GM12878 (cell line): ENCODE results near the gene GRIK2. TPM values are rescaled to one million over a fixed set of nuclear protein-coding genes. Genes with fewer than 3 reads are reported as not detected.

ENCODE experiments used
- ATAC-seq: fragments of 200-7000 bp; cut with Tn5 transposase; 3 replicates; pipeline ENCODE4 v1.9.1; 2020; ENCODE audit warnings: mild to moderate bottlenecking, moderate library complexity
- BruUV-seq: library from RNA; stranded (reverse); fragments of 400-500 nt; replicated peaks from 2 replicates; lab custom pipeline; 2021; lab: Mats Ljungman, UMichigan
- CTCF ChIA-PET: fragments of 300-600 bp; sonication (Branson Sonifier 250); formaldehyde crosslinking; extraction: SDS; loops from one replicate; lab custom pipeline; 2021; ENCODE audit warnings: inconsistent platforms; lab: Yijun Ruan, JAX
- POLR2A ChIA-PET: fragments of 350-600 bp; formaldehyde crosslinking; extraction: SDS; loops from one replicate; lab custom pipeline; 2021; ENCODE audit warnings: inconsistent platforms; lab: Charles Lee
- RAD21 ChIA-PET: fragments of 300-600 bp; sonication (Branson Sonifier 250); formaldehyde crosslinking; loops from one replicate; lab custom pipeline; 2023; ENCODE audit warnings: antibody characterized with exemption; ENCODE audit not compliant: unreplicated experiment; lab: Charles Lee
- SMC1A ChIA-PET: fragments of 300-600 bp; sonication (Branson Sonifier 250); formaldehyde crosslinking; loops from one replicate; lab custom pipeline; 2023; ENCODE audit not compliant: unreplicated experiment, uncharacterized antibody; lab: Charles Lee
- DNase-seq: peaks from one replicate; pipeline ENCODE4 v3.0.0-alpha.2; 2011; ENCODE audit warnings: low read depth, low spot score
- FAIRE-seq: peaks from 3 replicates; lab custom pipeline; 2011; peaks lifted over from hg19 to GRCh38; lab: Jason Lieb, UNC
- H2AFZ ChIP-seq: 2 replicates; pipeline ENCODE4 v1.6.0; 2011; ENCODE audit warnings: low read depth, low read length, control low read depth; ENCODE audit not compliant: control insufficient read depth
- H3K27ac ChIP-seq: 2 replicates; pipeline ENCODE4 v1.5.1; 2011; ENCODE audit warnings: control low read depth; ENCODE audit not compliant: control insufficient read depth, insufficient read depth
- H3K27me3 ChIP-seq, 2 experiments: replicated peaks in 1 of 2; 2 replicates each; pipeline versions ENCODE4 v1.6.0 to v1.6.1; 2011; ENCODE audit warnings: low read length in 1 of 2; ENCODE audit not compliant: control insufficient read depth in 2 of 2, insufficient read depth in 2 of 2
- H3K36me3 ChIP-seq, 2 experiments: 2 replicates each; pipeline ENCODE4 v1.5.1; 2011; ENCODE audit warnings: low read length in 1 of 2; ENCODE audit not compliant: control insufficient read depth in 2 of 2, insufficient read depth in 2 of 2
- H3K4me1 ChIP-seq: 2 replicates; pipeline ENCODE4 v1.6.1; 2011; ENCODE audit warnings: mild to moderate bottlenecking, low read length, moderate library complexity, mixed read lengths; ENCODE audit not compliant: control insufficient read depth, insufficient read depth
- H3K4me2 ChIP-seq: 2 replicates; pipeline ENCODE4 v1.6.0; 2011; ENCODE audit warnings: control low read depth; ENCODE audit not compliant: control insufficient read depth, insufficient read depth
- H3K4me3 ChIP-seq: fragments of 200-600 bp; sonication (generic); 2 replicates; pipeline ENCODE4 v1.5.1; 2016
- H3K79me2 ChIP-seq: 2 replicates; pipeline ENCODE4 v1.6.0; 2011; ENCODE audit warnings: low read length; ENCODE audit not compliant: control insufficient read depth, insufficient read depth
- H3K9ac ChIP-seq: 2 replicates; pipeline ENCODE4 v1.8.0; 2011; ENCODE audit warnings: low read length, control low read depth, mixed read lengths; ENCODE audit not compliant: control insufficient read depth, insufficient read depth
- H3K9me3 ChIP-seq: replicated peaks from 3 replicates; pipeline ENCODE4 v1.5.1; 2011; ENCODE audit warnings: mild to moderate bottlenecking, low read length; ENCODE audit not compliant: control insufficient read depth, insufficient read depth
- H4K20me1 ChIP-seq: 2 replicates; pipeline ENCODE4 v1.6.0; 2011; ENCODE audit not compliant: control insufficient read depth, insufficient read depth
- ESRRA ChIP-seq: IDR thresholded peaks from 2 replicates; pipeline ENCODE4 v1.6.1; 2012; ENCODE audit warnings: mild to moderate bottlenecking, low read length, improper control_type of control experiment
- FOXM1 ChIP-seq: IDR thresholded peaks from 2 replicates; pipeline ENCODE4 v1.6.1; 2012; ENCODE audit warnings: low read depth, mild to moderate bottlenecking, inconsistent platforms, low read length, moderate library complexity
- HDAC2 ChIP-seq: fragments of 200-600 bp; sonication (generic); IDR thresholded peaks from 2 replicates; pipeline ENCODE4 v1.6.1; 2017
- MTA2 ChIP-seq: fragments of 450-650 bp; IDR thresholded peaks from 2 replicates; pipeline ENCODE4 v1.6.1; 2016; ENCODE audit warnings: low read depth, mild to moderate bottlenecking, moderate library complexity
- NRF1 ChIP-seq: conservative IDR thresholded peaks from 2 replicates; pipeline ENCODE4 v1.6.1; 2011; ENCODE audit warnings: mild to moderate bottlenecking, low read depth, low read length, improper control_type of control experiment
- RUNX3 ChIP-seq: IDR thresholded peaks from 2 replicates; pipeline ENCODE4 v1.6.1; 2012; ENCODE audit warnings: low read length, inconsistent platforms
- TCF12 ChIP-seq: IDR thresholded peaks from 2 replicates; pipeline ENCODE4 v1.6.1; 2011; ENCODE audit warnings: low read depth, mild to moderate bottlenecking, low read length
- ZBTB4 ChIP-seq: fragments of 450-650 bp; formaldehyde crosslinking; IDR thresholded peaks from 2 replicates; pipeline ENCODE4 v1.4.0; 2022; ENCODE audit warnings: mild to moderate bottlenecking, moderate library complexity
- WGBS: methylation state at CpG from one replicate; pipeline ENCODE4 v1.1.6; 2016; ENCODE audit warnings: low lambda C conversion rate; ENCODE audit not compliant: insufficient replicate concordance, insufficient coverage; ENCODE audit errors: missing lambda C conversion rate; 5-methylcytosine and 5-hydroxymethylcytosine counted together
- in situ Hi-C: fragments of 300-500 bp; cut with MboI; formaldehyde crosslinking; loops from 9 replicates; pipeline ENCODE4 v1.14.3; 2018; ENCODE audit warnings: mixed read lengths
- intact Hi-C: fragments of 100-400 bp; cut with micrococcal nuclease; formaldehyde crosslinking; loops from one replicate; pipeline ENCODE4 v1.14.2; 2022; ENCODE audit not compliant: unreplicated experiment
- polyA plus RNA-seq, 11 experiments: library from polyadenylated mRNA; depleted of rRNA in 4 of 11; unstranded in 6 of 11; stranded (reverse) in 5 of 11; fragments of >200 nt; fragmentation: Nextera tagmentation in 4 of 11; fragmentation: Illumina TruSeq in 1 of 11; extraction: Ambion mirVana in 4 of 11; extraction: Trizol in 1 of 11; gene quantifications; 1 replicate in 1 of 11; 2 replicates in 10 of 11; pipeline versions ENCODE4 v1.2.1 to v1.2.3, GENCODE V29; 2011 to 2016; ENCODE audit warnings: inconsistent platforms in 2 of 11, missing spikeins in 2 of 11, low read depth in 1 of 11
- total RNA-seq, 4 experiments: library from RNA; depleted of rRNA in 3 of 4; stranded (reverse); fragments of >200 nt in 3 of 4; fragmentation: Illumina TruSeq in 1 of 4; extraction: Trizol in 1 of 4; gene quantifications; 2 replicates each; pipeline versions ENCODE4 v1.2.1 to v1.2.3, GENCODE V29; 2013 to 2021

The GRIK2 gene
- total and polyA plus RNA-seq, 10 of the 15 experiments (the other 5 are each of a cell fraction or from before 2014, with no cell fraction given) = not detected

- TF ChIP-seq ZBTB4 (CRISPR knock-in tag) = no peak
Measured at GRCh38 chr6:101484781-101485180, 91.3 kb downstream of the GRIK2 start (continued).

- no peak overlapping the region for H3K27ac ChIP-seq
- H3K36me3 ChIP-seq = no peaks in the 10 kb centered on the region
- ChIA-PET SMC1A (interaction anchor here (1.2 kb wide), 1 partner anchor 10 kb away, joined by 3 read pairs; no protein-coding TSS in a partner anchor), CTCF (no interaction called here), POLR2A (no interaction called here), RAD21 (no interaction called here)
- no peaks in the 10 kb centered on the region for H3K9me3 ChIP-seq
- WGBS = 19% methylated on average over 3 of the region's 3 CpGs
- no peak overlapping the region for H3K4me2 ChIP-seq
- ATAC-seq (no peak), DNase-seq (no peak), FAIRE-seq (no peak)
- H3K9ac ChIP-seq = no peak overlapping the region
- H4K20me1 ChIP-seq = no peaks in the 10 kb centered on the region
- in situ Hi-C loops = no loop called here
- H3K27me3 ChIP-seq = no peaks in the 10 kb centered on the region
- TF ChIP-seq HDAC2 (no peak), FOXM1 (no peak), ESRRA (no peak), NRF1 (no peak), RUNX3 (no peak), MTA2 (no peak), TCF12 (no peak)
- no peak overlapping the region for H2AFZ ChIP-seq
- no peak overlapping the region for H3K4me3 ChIP-seq
- BruUV-seq = no TSS peak
- intact Hi-C loops = no loop called here
- no peaks in the 10 kb centered on the region for H3K79me2 ChIP-seq
- H3K4me1 ChIP-seq = no peaks in the 10 kb centered on the region
Measured at GRCh38 chr6:101486124-101486523, 92.6 kb downstream of the GRIK2 start.
